ENCODE measurements around the gene PRCC.
A peak's percentile ranks its signal among the peaks of the same experiment; 100 is the strongest.
"Not testable (repeated sequence)": the region's sequence is repeated elsewhere in the genome, so short reads cannot be mapped to it uniquely, and the experiment has no call there.

PRCC gene

GRCh38 chr1:156744786-156745419 is 22.4 kb upstream of the PRCC start:
- DNase-seq, result no peak

GRCh38 chr1:156745881-156746280 is 21.5 kb upstream of the PRCC start:
- no peak for DNase-seq

GRCh38 chr1:156746406-156746727 is 21.0 kb upstream of the PRCC start:
- DNase-seq, result peak in 1 of 2 donors; percentile 42

- peak; percentile 78 to 80 for DNase-seq
Measured at GRCh38 chr1:156746728-156747631, 20.4 kb upstream of the PRCC start.

- DNase-seq, result no peak
Measured at GRCh38 chr1:156747742-156748669, 19.3 kb upstream of the PRCC start.

GRCh38 chr1:156748670-156749418 is 18.5 kb upstream of the PRCC start:
- DNase-seq, result peak; percentile 24 to 31

- no peak for DNase-seq
Measured at GRCh38 chr1:156749419-156750118, 17.8 kb upstream of the PRCC start.

- peak; percentile 21 to 57 for DNase-seq
Measured at GRCh38 chr1:156750191-156750672, 17.1 kb upstream of the PRCC start.

GRCh38 chr1:156750711-156751450 is 16.5 kb upstream of the PRCC start:
- DNase-seq, result peak; percentile 23 to 51

- no peak for DNase-seq
Measured at GRCh38 chr1:156751451-156751756, 15.9 kb upstream of the PRCC start, which contains the start of gene HDGF. TSS of gene HDGF (minus strand) at chr1:156751675. CDS start at chr1:156751429, 246 bp downstream.

GRCh38 chr1:156751757-156752481 is 15.4 kb upstream of the PRCC start:
- DNase-seq, result peak; percentile 95 to 97

- DNase-seq, result no peak
Measured at GRCh38 chr1:156752843-156753482, 14.4 kb upstream of the PRCC start.

- no peak for DNase-seq
Measured at GRCh38 chr1:156754219-156754618, 13.1 kb upstream of the PRCC start.

GRCh38 chr1:156755527-156755950 is 11.8 kb upstream of the PRCC start:
- DNase-seq, result no peak

GRCh38 chr1:156756355-156756754 is 11.0 kb upstream of the PRCC start:
- no peak for DNase-seq

GRCh38 chr1:156757572-156758253 is 9.6 kb upstream of the PRCC start:
- DNase-seq, result not testable (repeated sequence)

GRCh38 chr1:156760092-156760795 is 7.1 kb upstream of the PRCC start:
- no peak for DNase-seq

GRCh38 chr1:156760796-156761104 is 6.6 kb upstream of the PRCC start:
- DNase-seq, result no peak

GRCh38 chr1:156765136-156765535 is 2.2 kb upstream of the PRCC start:
- DNase-seq, result not testable (repeated sequence)

All from CD4-positive, alpha-beta T cell treated with Interferon alpha-2 for 1 hour (primary cell).